ENCODE measurements around the gene MAPKAP1. TPM values are rescaled to one million over a fixed set of nuclear protein-coding genes. Genes with fewer than 3 reads are reported as not detected.

Gene MAPKAP1
- total and polyA plus RNA-seq, 9 of the 15 experiments (the other 6 are each of a cell fraction or from before 2014, with no cell fraction given), result 2.6 to 82.1 (median 61.1) TPM

DNA sequence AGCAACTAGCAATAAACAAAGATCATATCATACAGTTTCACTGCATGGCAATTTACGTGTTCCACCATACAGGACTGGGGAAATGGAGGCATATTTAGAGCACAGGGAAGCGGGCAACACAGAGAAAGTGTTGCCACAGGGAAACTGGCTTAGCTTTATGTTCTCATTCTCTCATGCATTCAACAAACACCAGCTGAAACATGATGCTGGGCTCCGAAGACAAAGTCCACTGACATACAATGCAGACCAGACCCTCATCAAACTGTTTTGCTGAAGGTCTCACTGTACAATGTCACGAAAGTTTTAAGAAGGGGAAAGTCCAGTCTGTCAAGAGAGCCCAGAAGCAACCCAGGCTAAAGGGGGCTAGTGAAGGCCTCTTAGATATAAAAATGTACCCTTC, 115.1 kb downstream of the MAPKAP1 start:
- DNase-seq (ENCODE audit: extremely low read depth in 1 of 4, low spot score in 3 of 4), result no peak
- Histone ChIP-seq H3K9me1 (ENCODE audit: control insufficient read depth, insufficient read depth, low read length) (no peaks in the 10 kb centered on the region), H3K4me1 (replicated peaks in 1 of 2; ENCODE audit: control insufficient read depth in 2 of 2, insufficient read depth in 2 of 2, low read length in 2 of 2) (no peaks in the 10 kb centered on the region), H3K79me2 (ENCODE audit: control insufficient read depth, insufficient read depth, low read length) (no peaks in the 10 kb centered on the region), H2AFZ (ENCODE audit: low read depth, low read length) (no peak overlapping the region), H3K9me3 (replicated peaks; ENCODE audit: control insufficient read depth, insufficient read depth, low read depth, low read length) (no peaks in the 10 kb centered on the region), H3K27ac (ENCODE audit: extremely low read depth, low read depth, low read length) (no peak overlapping the region), H3K4me2 (ENCODE audit: insufficient read depth, low read length) (no peak overlapping the region), H3K4me3 (no peak overlapping the region), H3K36me3 (ENCODE audit: control insufficient read depth, insufficient read depth, low read length) (no peaks in the 10 kb centered on the region), H3K9ac (ENCODE audit: insufficient read depth in 1 of 2, low read depth in 2 of 2, low read length in 2 of 2) (no peak overlapping the region), H3K27me3 (ENCODE audit: control insufficient read depth in 2 of 2, insufficient read depth in 2 of 2, low read length in 2 of 2) (no peaks in the 10 kb centered on the region), H4K20me1 (replicated peaks; ENCODE audit: control insufficient read depth, insufficient read depth, low read length) (no peaks in the 10 kb centered on the region)
- no peak for ATAC-seq
- 82% methylated on average over 4 of the region's 4 CpGs for WGBS (ENCODE audit: insufficient coverage, low coverage, missing lambda C conversion rate)
- TF ChIP-seq ZNF143 (CRISPR knock-in tag; IDR thresholded peaks at IDR 0.05) (no peak), HLTF (IDR thresholded peaks at IDR 0.05) (no peak), NR1H2 (CRISPR knock-in tag; IDR thresholded peaks at IDR 0.05) (no peak), SP1 (CRISPR knock-in tag; IDR thresholded peaks at IDR 0.05) (no peak), MTA2 (IDR thresholded peaks at IDR 0.05; ENCODE audit: low read depth) (no peak), FOXJ3 (CRISPR knock-in tag; IDR thresholded peaks at IDR 0.05) (no peak), MAX (CRISPR knock-in tag; IDR thresholded peaks at IDR 0.05) (no peak), TFE3 (CRISPR knock-in tag; IDR thresholded peaks at IDR 0.05) (no peak), ZNF695 (CRISPR knock-in tag; IDR thresholded peaks at IDR 0.05) (no peak), SIRT6 (IDR thresholded peaks at IDR 0.05; ENCODE audit: low read depth, low read length) (no peak), ZNF146 (CRISPR knock-in tag; IDR thresholded peaks at IDR 0.05; ENCODE audit: unreplicated experiment) (no peak)
- TF ChIP-seq, protein P1, sequence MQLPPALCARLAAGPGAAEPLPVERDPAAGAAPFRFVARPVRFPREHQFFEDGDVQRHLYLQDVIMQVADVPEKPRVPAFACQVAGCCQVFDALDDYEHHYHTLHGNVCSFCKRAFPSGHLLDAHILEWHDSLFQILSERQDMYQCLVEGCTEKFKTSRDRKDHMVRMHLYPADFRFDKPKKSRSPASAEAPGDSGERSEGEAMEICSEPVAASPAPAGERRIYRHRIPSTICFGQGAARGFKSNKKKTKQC (CRISPR knock-in tag; IDR thresholded peaks at IDR 0.05), result no peak
- in situ Hi-C loops (cut with MboI) (no loop called here), intact Hi-C loops (cut with micrococcal nuclease) (no loop called here)
- CTCF ChIA-PET (ENCODE audit: low intra/inter-chr PET ratio), result no interaction called here
- POLR2A ChIA-PET, result interaction anchor here (0.5 to 1.2 kb wide), 2 partner anchors 11 to 124 kb away, joined by 3 to 6 read pairs; no protein-coding TSS in a partner anchor
- FAIRE-seq, result no peak
- BruUV-seq (replicated peaks), result no TSS peak

Measured in K562 (cell line).